ENCODE data around the gene SEC14L5.
A peak's percentile ranks its signal among the peaks of the same experiment; 100 is the strongest.

Gene SEC14L5

DNA sequence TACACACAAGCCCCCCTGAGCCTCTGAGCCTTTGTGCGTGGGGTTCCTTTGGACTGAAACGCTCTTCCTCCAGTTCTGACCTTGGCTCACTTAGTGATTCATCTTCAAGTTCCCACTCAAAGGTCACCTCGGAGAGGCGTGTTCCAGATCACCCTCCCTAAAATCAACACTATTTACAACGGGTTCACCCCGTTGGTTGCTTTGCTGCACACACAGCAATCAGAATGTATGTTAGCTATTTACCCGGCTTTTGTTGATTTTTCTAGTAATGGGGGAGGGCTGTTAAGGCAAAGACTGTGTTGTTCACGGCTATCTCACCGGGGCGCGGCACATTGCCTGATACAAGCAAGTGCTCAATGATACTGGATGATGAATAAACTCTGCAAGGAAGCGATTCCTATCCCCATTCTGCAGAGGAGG, 74.6 kb downstream of the SEC14L5 start:
- H3K27me3 ChIP-seq (ENCODE audit: insufficient read depth, low read length, poor library complexity, severe bottlenecking): no peaks in the 10 kb centered on the region
- H3F3A ChIP-seq (ENCODE audit: low read depth): no peaks in the 10 kb centered on the region
- H3K4me2 ChIP-seq (ENCODE audit: low read depth, low read length, poor library complexity, severe bottlenecking): peak overlapping the region; percentile 87
- no peaks in the 10 kb centered on the region for H3K36me3 ChIP-seq (ENCODE audit: insufficient read depth, low read length)
- H3K9me2 ChIP-seq (replicated peaks; ENCODE audit: low read depth, low read length): no peaks in the 10 kb centered on the region
- peak overlapping the region; percentile 96; the same call in 1 of the 2 replicates for H2AFZ ChIP-seq (ENCODE audit: low read length)
- no peaks in the 10 kb centered on the region for H3K9me3 ChIP-seq (ENCODE audit: insufficient read depth, low read depth, low read length)
- no peaks in the 10 kb centered on the region for H3K4me1 ChIP-seq (ENCODE audit: insufficient read depth, low read length, poor library complexity, severe bottlenecking)
- no peaks in the 10 kb centered on the region for H4K20me1 ChIP-seq (ENCODE audit: insufficient read depth, low read length, poor library complexity, severe bottlenecking)
- H3K4me3 ChIP-seq (ENCODE audit: low read length, poor library complexity, severe bottlenecking): peak overlapping the region; percentile 78
- H3K9ac ChIP-seq (ENCODE audit: low read depth, low read length, poor library complexity, severe bottlenecking): no peak overlapping the region
- no peak for TF ChIP-seq EZH2phosphoT487 (IDR thresholded peaks at IDR 0.05; ENCODE audit: borderline replicate concordance)
- TF ChIP-seq, protein P1, sequence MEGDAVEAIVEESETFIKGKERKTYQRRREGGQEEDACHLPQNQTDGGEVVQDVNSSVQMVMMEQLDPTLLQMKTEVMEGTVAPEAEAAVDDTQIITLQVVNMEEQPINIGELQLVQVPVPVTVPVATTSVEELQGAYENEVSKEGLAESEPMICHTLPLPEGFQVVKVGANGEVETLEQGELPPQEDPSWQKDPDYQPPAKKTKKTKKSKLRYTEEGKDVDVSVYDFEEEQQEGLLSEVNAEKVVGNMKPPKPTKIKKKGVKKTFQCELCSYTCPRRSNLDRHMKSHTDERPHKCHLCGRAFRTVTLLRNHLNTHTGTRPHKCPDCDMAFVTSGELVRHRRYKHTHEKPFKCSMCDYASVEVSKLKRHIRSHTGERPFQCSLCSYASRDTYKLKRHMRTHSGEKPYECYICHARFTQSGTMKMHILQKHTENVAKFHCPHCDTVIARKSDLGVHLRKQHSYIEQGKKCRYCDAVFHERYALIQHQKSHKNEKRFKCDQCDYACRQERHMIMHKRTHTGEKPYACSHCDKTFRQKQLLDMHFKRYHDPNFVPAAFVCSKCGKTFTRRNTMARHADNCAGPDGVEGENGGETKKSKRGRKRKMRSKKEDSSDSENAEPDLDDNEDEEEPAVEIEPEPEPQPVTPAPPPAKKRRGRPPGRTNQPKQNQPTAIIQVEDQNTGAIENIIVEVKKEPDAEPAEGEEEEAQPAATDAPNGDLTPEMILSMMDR (conservative IDR thresholded peaks at IDR 0.05; ENCODE audit: low read length): no peak
- no peaks in the 10 kb centered on the region for H3K79me2 ChIP-seq (ENCODE audit: insufficient read depth, low read length)

DNA sequence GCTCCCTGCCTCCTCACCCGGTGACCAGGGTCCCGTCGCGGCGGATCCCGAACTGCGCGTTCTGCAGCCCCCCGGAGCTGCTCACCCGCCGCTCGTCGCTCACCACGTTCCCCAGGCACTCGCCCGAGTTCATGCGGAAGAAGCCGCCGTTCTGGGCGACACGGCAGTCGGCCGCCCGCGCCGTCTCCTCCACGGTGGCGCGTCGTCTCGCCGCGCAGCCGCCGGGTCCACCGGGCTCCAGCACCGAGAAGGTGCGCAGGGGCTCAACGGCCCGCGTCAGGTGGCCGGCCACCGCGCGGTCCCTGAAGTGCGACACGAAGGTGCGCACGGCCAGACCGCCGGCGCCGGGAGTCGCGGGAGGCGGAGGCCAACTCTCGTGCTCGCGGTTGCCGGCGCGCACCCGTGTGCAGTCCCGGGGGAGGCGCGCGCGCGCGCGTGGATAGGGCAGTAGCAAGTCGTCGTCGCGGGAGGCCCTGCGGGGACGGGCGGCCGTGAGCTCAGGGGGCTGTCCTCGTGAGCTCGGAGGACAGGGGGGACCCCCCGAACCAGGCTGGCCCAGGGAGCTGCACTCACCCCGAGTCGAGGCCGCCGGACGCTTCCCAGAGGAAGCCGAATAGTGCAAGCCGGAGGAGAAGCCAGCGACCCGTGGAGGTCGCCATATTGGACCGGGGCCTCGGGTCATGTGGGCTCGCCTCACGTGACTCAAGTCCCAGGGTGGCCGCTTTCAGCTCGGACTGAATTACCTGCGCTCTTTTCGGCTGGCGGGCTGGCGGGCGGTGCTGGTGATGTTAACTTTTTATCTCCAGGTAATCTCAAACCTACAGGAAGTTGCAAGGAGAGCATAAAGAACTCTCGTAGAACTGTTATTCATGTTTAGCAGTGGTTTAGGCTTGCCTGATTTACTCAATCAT, 75.4 kb downstream of the SEC14L5 start, which contains the start of gene NAGPA:
NAGPA (minus strand) TSS at position 680 of the 911 bp plus-strand sequence; CDS start at position 659, 21 bp downstream.
- TF ChIP-seq, protein P1 (conservative IDR thresholded peaks at IDR 0.05; ENCODE audit: low read length): no peak
- no peak for TF ChIP-seq EZH2phosphoT487 (IDR thresholded peaks at IDR 0.05; ENCODE audit: borderline replicate concordance)
- Histone ChIP-seq H3K79me2 (ENCODE audit: insufficient read depth, low read length) (no peaks in the 10 kb centered on the region), H3F3A (ENCODE audit: low read depth) (no peaks in the 10 kb centered on the region), H2AFZ (ENCODE audit: low read length) (peak within 1 kb of the TSS; percentile 96), H3K4me2 (ENCODE audit: low read depth, low read length, poor library complexity, severe bottlenecking) (peak within 1 kb of the TSS; percentile 87), H3K27me3 (ENCODE audit: insufficient read depth, low read length, poor library complexity, severe bottlenecking) (no peaks in the 10 kb centered on the region), H3K36me3 (ENCODE audit: insufficient read depth, low read length) (no peaks in the 10 kb centered on the region), H3K9me3 (ENCODE audit: insufficient read depth, low read depth, low read length) (no peaks in the 10 kb centered on the region), H4K20me1 (ENCODE audit: insufficient read depth, low read length, poor library complexity, severe bottlenecking) (no peaks in the 10 kb centered on the region), H3K4me3 (ENCODE audit: low read length, poor library complexity, severe bottlenecking) (peak within 1 kb of the TSS; percentile 78), H3K4me1 (ENCODE audit: insufficient read depth, low read length, poor library complexity, severe bottlenecking) (no peaks in the 10 kb centered on the region), H3K9ac (ENCODE audit: low read depth, low read length, poor library complexity, severe bottlenecking) (peak within 1 kb of the TSS; percentile 46), H3K9me2 (replicated peaks; ENCODE audit: low read depth, low read length) (no peaks in the 10 kb centered on the region)

GRCh38 chr16:5034167-5034523, 76.0 kb downstream of the SEC14L5 start:
- Histone ChIP-seq H3K4me3 (ENCODE audit: low read length, poor library complexity, severe bottlenecking) (peak overlapping the region; percentile 78), H3K36me3 (ENCODE audit: insufficient read depth, low read length) (no peaks in the 10 kb centered on the region), H3K79me2 (ENCODE audit: insufficient read depth, low read length) (no peaks in the 10 kb centered on the region), H4K20me1 (ENCODE audit: insufficient read depth, low read length, poor library complexity, severe bottlenecking) (no peaks in the 10 kb centered on the region), H3K4me1 (ENCODE audit: insufficient read depth, low read length, poor library complexity, severe bottlenecking) (no peaks in the 10 kb centered on the region), H2AFZ (ENCODE audit: low read length) (peak overlapping the region; percentile 96), H3K4me2 (ENCODE audit: low read depth, low read length, poor library complexity, severe bottlenecking) (peak overlapping the region; percentile 87), H3F3A (ENCODE audit: low read depth) (no peaks in the 10 kb centered on the region), H3K9ac (ENCODE audit: low read depth, low read length, poor library complexity, severe bottlenecking) (peak overlapping the region; percentile 46), H3K27me3 (ENCODE audit: insufficient read depth, low read length, poor library complexity, severe bottlenecking) (no peaks in the 10 kb centered on the region), H3K9me2 (replicated peaks; ENCODE audit: low read depth, low read length) (no peaks in the 10 kb centered on the region), H3K9me3 (ENCODE audit: insufficient read depth, low read depth, low read length) (no peaks in the 10 kb centered on the region)
- TF ChIP-seq EZH2phosphoT487 (IDR thresholded peaks at IDR 0.05; ENCODE audit: borderline replicate concordance): no peak
- TF ChIP-seq, protein P1 (conservative IDR thresholded peaks at IDR 0.05; ENCODE audit: low read length): no peak

Measured in Loucy (cell line).